ENCODE data around the gene SRA1. TPM values are rescaled to one million over a fixed set of nuclear protein-coding genes. Genes with fewer than 3 reads are reported as not detected.

Gene SRA1
- total and polyA plus RNA-seq, 9 donors = 11.7 to 34.4 (median 20.1) TPM

- Histone ChIP-seq H3K36me3 (no peaks in the 10 kb centered on the region), H3K9me3 (no peaks in the 10 kb centered on the region), H3K4me1 (ENCODE audit: insufficient read depth) (no peaks in the 10 kb centered on the region), H3K27me3 (no peaks in the 10 kb centered on the region), H3K27ac (no peak overlapping the region), H3K4me3 (no peak overlapping the region)
- DNase-seq = no peak
- intact Hi-C loops (cut with DNase I) = no loop called here
- TF ChIP-seq POLR2A (IDR thresholded peaks at IDR 0.05) (no peak), CTCF (IDR thresholded peaks at IDR 0.05) (no peak), EP300 (IDR thresholded peaks at IDR 0.05) (no peak)
- 81 to 98% (median 93%) methylated on average over 1 of the region's 1 CpG for WGBS, 3 donors
Measured at GRCh38 chr5:140540227-140540626, 17.0 kb downstream of the SRA1 start.

- TF ChIP-seq EP300 (IDR thresholded peaks at IDR 0.05) (no peak), CTCF (IDR thresholded peaks at IDR 0.05) (no peak), POLR2A (IDR thresholded peaks at IDR 0.05) (no peak)
- intact Hi-C loops (cut with DNase I) = no loop called here
- no peak for DNase-seq
- Histone ChIP-seq H3K4me1 (ENCODE audit: insufficient read depth) (no peaks in the 10 kb centered on the region), H3K4me3 (no peak overlapping the region), H3K27ac (no peak overlapping the region), H3K36me3 (no peaks in the 10 kb centered on the region), H3K27me3 (no peaks in the 10 kb centered on the region), H3K9me3 (no peaks in the 10 kb centered on the region)
- 78 to 87% (median 85%) methylated on average over 2 of the region's 2 CpGs for WGBS, 3 donors
Measured at GRCh38 chr5:140524003-140524402, 33.3 kb downstream of the SRA1 start.

DNA sequence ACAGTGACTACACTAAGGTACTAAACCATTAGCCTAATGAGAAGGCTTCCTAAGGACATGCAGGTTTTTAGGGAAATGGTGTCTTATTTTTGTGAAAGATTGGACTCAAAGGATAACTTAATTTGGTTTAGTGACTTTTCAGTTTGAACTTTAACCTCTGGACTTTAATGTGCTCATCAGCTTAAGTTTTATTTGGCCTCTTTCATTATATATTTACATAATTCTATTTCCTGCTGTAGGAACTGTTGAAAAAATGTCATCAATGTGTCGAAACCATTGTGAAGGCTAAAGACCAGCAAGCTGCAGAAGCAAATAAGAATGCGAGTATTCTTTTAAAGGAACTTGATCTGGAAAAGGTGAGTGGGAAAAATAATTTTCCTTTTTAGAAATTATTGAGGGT lies 44.1 kb downstream of the SRA1 start:
- no peak for DNase-seq
- no peak for TF ChIP-seq CTCF (IDR thresholded peaks at IDR 0.05)
- no peak for TF ChIP-seq POLR2A (IDR thresholded peaks at IDR 0.05)
- TF ChIP-seq EP300 (IDR thresholded peaks at IDR 0.05) = no peak
- intact Hi-C loops (cut with DNase I) = no loop called here
- Histone ChIP-seq H3K27ac (no peak overlapping the region), H3K4me3 (no peak overlapping the region), H3K9me3 (no peaks in the 10 kb centered on the region), H3K36me3 (no peaks in the 10 kb centered on the region), H3K4me1 (ENCODE audit: insufficient read depth) (no peaks in the 10 kb centered on the region), H3K27me3 (no peaks in the 10 kb centered on the region)
- WGBS, 3 donors = 97% methylated on average over 2 of the region's 2 CpGs

GRCh38 chr5:140509898-140510297 lies 47.4 kb downstream of the SRA1 start:
- Histone ChIP-seq H3K4me1 (ENCODE audit: insufficient read depth) (no peaks in the 10 kb centered on the region), H3K4me3 (no peak overlapping the region), H3K27ac (no peak overlapping the region), H3K9me3 (no peaks in the 10 kb centered on the region), H3K27me3 (no peaks in the 10 kb centered on the region), H3K36me3 (no peaks in the 10 kb centered on the region)
- no peak for DNase-seq
- intact Hi-C loops (cut with DNase I) = no loop called here
- WGBS, 3 donors = 65 to 71% (median 65%) methylated on average over 4 of the region's 4 CpGs
- TF ChIP-seq CTCF (IDR thresholded peaks at IDR 0.05) (no peak), POLR2A (IDR thresholded peaks at IDR 0.05) (no peak), EP300 (IDR thresholded peaks at IDR 0.05) (no peak)

DNA sequence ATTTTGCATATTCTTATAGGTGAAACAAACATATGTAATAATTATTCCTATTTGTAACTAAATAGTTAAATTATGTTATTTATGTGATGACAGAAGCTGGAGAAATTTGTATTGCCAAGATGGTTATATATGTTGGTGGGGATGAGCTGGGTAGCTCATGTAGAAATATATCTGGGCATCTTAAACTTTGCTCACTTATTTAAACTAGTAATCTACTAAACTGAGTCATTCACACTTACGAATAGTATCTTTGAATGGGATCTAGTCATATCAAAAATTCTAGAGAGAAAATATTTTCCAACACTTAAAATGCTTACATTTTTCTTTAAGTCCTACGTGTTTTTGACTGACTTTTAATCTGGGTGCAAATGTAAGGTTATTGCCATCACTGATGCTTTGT lies 54.4 kb downstream of the SRA1 start:
- no peak overlapping the region for H3K4me3 ChIP-seq
- H3K27ac ChIP-seq = no peak overlapping the region
- no peak for DNase-seq
- H3K27me3 ChIP-seq = no peaks in the 10 kb centered on the region
- no peaks in the 10 kb centered on the region for H3K9me3 ChIP-seq
- TF ChIP-seq CTCF (IDR thresholded peaks at IDR 0.05) (no peak), POLR2A (IDR thresholded peaks at IDR 0.05) (no peak), EP300 (IDR thresholded peaks at IDR 0.05) (no peak)
- 92 to 97% (median 94%) methylated on average over 2 of the region's 2 CpGs for WGBS, 3 donors
- no peaks in the 10 kb centered on the region for H3K4me1 ChIP-seq (ENCODE audit: insufficient read depth)
- no peaks in the 10 kb centered on the region for H3K36me3 ChIP-seq
- intact Hi-C loops (cut with DNase I) = no loop called here
